Cardiac ventricle fibroblast (primary cell): ENCODE results near the gene P2RY12. TPM values are rescaled to one million over a fixed set of nuclear protein-coding genes. Genes with fewer than 3 reads are reported as not detected.

ENCODE experiments used
- total RNA-seq: library from RNA; depleted of rRNA; stranded (reverse); fragments of >200 nt; gene quantifications from 2 replicates; pipeline ENCODE4 v1.2.3, GENCODE V29; 2015

Gene P2RY12
- total RNA-seq, result 0.64 and 1.4 TPM in 2 replicates

GRCh38 chr3:151384741-151385174 lies at the start of gene P2RY12:
P2RY12 (minus strand) TSS chr3:151384753; CDS start chr3:151338845, 45,908 bp downstream.

GRCh38 chr3:151329363-151329762 lies 55.2 kb downstream of the P2RY12 start, which contains the start of gene P2RY13:
P2RY13 (minus strand) TSS chr3:151329549; CDS start chr3:151329528, 21 bp downstream.

GRCh38 chr3:151316267-151316991 lies 68.1 kb downstream of the P2RY12 start, which contains the start of gene GPR87:
GPR87 (minus strand) TSS chr3:151316820; CDS start chr3:151300100, 16,720 bp downstream.

Other genes with a start within 250 kb of the P2RY12 start
- gene GPR171, start 181.5 kb downstream of the P2RY12 start, total RNA-seq, result not detected in 2 replicates
- not detected in 2 replicates for gene P2RY14, start 106.2 kb downstream of the P2RY12 start, total RNA-seq
- not detected in 2 replicates for gene GPR87, start 67.9 kb downstream of the P2RY12 start, total RNA-seq
- not detected in 2 replicates for gene P2RY13, start 55.2 kb downstream of the P2RY12 start, total RNA-seq
- 11.6 and 14.9 TPM in 2 replicates for gene IGSF10, start 76.3 kb upstream of the P2RY12 start, total RNA-seq